Measurements from ENCODE around the gene RAD23B. TPM values are rescaled to one million over a fixed set of nuclear protein-coding genes. Genes with fewer than 3 reads are reported as not detected.
A peak's percentile ranks its signal among the peaks of the same experiment; 100 is the strongest.

Gene RAD23B
- total RNA-seq, 2 donors from 2014 or later: 79.8 to 89.2 TPM

DNA sequence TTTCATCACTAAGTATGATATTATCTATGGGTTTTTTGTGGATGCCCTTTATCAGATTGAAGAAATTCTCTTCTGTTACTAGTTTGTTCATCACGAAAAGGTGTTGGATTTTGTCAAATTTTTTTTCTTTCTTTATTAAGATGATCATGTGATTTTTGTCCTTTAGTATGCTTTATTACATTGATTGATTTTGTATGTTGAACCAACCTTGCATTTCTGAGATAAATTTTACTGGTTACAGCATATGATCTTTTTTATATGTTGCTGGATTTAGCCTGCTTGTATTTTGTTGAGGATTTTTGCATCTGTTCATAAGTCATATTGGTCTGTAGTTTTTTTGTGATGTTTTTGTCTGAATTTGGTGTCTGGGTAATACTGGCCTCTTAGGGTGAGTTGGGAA lies 42.8 kb downstream of the RAD23B start:
- no peak for DNase-seq (ENCODE audit: low spot score)
- intact Hi-C loops (cut with DNase I): no loop called here

DNA sequence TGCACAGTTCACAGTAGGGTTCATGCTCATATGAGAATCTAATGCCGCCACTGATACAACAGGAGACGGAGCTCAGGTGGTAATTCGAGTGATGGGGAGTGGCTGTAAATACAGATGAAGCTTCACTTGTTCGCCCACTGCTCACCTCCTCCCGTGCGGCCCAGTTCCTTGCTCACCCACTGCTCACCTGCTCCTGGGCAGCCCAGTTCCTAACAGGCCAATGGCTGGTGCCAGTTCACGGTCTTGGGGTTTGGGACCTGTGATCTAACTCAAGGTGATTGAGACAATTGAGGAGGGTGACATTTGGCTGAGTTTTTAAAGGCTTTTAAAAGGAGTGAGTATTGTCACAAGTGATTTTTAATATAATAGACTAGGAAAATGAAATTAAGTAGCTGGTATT lies 45.4 kb downstream of the RAD23B start:
- DNase-seq (ENCODE audit: low spot score): no peak
- intact Hi-C loops (cut with DNase I): no loop called here

DNA sequence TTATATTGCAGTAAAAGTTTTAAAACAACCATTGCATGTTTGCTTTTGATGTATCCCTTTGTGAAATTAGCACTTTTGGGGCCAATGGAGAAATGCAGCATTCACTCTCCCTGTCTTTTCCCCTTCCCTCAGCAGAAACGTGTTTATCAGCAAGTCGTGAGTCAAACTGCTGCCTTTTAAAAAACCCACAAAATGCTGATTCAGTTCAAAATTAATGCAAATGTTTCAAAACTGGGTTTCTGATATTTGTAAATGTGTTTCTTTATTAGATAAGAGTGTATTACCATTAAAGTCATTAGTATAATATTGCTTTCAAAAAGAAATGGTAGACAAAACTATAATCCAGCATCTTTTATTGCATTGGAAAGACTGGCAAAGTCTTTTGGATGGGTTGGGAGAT lies 47.3 kb downstream of the RAD23B start:
- no peak for DNase-seq (ENCODE audit: low spot score)
- intact Hi-C loops (cut with DNase I): no loop called here

DNA sequence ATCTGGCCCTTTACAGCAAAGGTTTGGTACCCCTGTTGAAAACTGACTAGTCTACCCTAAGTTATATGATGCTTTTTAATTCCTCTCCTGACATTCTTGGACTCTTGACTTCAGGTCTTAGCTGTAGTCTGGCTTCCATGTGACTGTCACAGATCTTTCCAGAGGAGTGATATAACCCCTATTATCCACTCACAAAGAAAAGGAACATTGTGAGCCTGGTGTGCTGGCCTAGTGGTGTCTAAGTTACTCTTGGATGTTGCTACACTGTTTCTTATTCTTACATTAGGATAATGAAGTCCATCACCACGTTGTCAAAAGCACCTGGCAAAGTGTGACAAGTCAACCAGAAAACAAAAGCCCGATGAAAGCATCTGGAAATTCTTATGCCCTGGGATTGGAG lies 49.8 kb downstream of the RAD23B start:
- intact Hi-C loops (cut with DNase I): no loop called here
- DNase-seq (ENCODE audit: low spot score): no peak

GRCh38 chr9:107333363-107333762 lies 50.3 kb downstream of the RAD23B start:
- no peak for DNase-seq (ENCODE audit: low spot score)

GRCh38 chr9:107334103-107334776 lies 51.2 kb downstream of the RAD23B start:
- DNase-seq (ENCODE audit: low spot score): no peak
- intact Hi-C loops (cut with DNase I): no loop called here

More at GRCh38 chr9:107333363-107333762, 50.3 kb downstream of the RAD23B start:
- intact Hi-C loops (cut with DNase I): no loop called here

GRCh38 chr9:107335331-107335730 lies 52.3 kb downstream of the RAD23B start:
- no peak for DNase-seq (ENCODE audit: low spot score)
- intact Hi-C loops (cut with DNase I): no loop called here

DNA sequence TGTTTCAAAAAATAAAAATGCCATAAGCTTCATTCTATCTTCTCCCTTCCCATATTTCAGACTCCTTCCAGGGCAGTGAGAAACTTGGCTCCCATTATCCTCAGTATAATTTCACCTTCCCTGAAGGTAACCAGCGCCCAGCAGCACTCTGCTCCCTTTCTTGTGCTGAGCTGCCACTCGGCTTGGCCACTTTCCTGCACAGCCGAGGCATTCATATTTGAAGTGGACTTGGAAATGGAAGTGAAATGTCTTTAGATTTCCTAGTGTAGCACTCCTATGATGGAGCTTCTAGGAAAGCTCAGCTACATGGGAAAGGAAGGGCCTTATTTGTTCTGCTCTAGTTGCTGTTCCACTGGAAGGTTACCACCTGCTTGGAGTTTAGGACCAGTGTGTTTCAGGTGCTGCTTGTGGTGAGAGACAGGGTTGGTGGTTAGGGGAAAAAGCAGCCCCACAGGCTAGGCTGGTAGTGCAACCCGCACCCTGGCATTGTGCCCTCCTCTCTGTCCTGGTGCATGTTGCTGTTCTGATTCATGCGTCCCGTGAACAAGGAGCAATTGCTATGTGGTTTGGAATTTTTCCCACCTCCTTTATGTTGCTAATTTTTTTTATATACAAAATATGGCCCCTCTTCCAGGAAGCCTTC lies 53.8 kb downstream of the RAD23B start:
- intact Hi-C loops (cut with DNase I): no loop called here
- no peak for DNase-seq (ENCODE audit: low spot score)

DNA sequence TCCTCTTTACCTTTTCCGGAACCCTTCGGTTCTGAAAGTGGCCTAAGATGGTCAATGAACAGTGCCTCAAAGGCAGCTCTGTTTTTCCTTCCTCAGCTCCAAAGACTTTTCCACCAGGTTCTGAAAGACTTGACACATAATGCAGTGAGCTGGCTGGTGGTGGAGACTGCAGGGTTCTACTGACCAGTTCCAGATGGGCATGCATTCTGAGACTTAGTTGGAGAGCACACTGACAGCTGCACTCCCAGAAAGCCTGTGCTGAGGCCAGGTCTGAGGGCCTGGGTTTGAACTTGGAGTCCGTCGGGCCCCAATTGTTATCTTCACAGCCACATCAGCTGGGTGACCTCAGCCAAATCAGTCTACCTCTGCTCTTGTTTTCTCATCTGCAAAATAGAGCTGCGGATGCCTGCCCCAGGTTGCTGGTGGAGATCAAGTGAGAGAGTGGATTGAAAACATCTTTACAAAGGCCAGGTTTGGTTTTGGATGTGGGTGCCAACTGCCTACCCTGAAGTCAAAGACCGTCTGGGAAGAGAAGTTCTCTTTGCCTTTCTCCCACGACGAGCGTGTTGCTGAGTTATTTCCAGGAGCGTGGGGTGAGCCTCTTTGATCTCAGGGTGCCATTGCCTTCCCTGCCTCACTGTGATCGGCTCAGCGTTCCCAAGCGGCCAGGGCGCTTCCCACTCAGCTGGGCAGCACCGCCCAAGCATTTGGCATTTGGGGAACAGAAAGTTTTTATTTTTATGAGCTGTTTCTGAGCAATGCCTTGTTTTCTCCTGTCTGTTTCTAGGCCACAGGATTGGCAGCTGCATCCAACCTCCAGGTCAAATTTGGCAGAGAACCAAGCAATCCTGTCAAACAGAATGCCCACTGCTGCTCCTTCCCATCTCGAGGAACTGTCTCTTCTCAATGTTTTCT lies 54.9 kb downstream of the RAD23B start:
- intact Hi-C loops (cut with DNase I): no loop called here

GRCh38 chr9:107338911-107339659 lies 56.0 kb downstream of the RAD23B start:
- no peak for DNase-seq (ENCODE audit: low spot score)
- intact Hi-C loops (cut with DNase I): no loop called here

More for the DNA sequence above, 54.9 kb downstream of the RAD23B start:
- no peak for DNase-seq (ENCODE audit: low spot score)

DNA sequence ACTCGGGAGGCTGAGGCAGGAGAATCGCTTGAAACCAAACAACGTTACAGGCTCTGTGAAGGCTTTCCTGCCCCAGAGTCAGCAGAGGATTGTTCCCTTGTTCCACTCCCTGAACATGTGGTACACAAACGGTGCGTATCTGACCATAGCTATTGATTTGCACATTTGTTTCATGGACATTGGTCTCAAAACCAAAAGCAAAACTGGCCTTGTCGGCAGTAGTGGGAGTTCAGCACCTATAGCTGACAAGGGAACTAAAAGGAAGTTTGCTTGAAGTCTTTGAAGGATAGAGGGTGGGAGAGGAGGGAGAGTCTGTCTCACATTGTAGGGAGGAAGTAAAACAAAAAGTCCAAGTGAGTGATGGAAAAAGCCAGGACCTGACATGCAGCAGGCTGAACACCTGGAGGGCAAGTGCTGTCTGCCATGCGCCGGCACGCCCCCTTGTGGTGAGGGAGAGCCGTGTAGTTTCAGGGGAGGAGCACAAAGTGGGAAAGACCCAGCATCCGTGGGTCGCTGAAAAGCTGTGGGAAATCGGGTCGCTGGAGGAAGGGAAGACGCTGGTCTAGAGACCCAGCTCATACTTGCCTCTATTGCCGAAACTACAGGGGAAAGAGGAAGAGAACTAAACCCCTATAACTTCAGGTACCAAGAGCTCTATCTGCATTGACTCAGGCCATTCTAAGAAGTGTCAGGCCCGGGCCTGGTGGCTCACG lies 58.0 kb downstream of the RAD23B start:
- DNase-seq (ENCODE audit: low spot score): peak; percentile 94
- intact Hi-C loops (cut with DNase I): no loop called here

- intact Hi-C loops (cut with DNase I): no loop called here
- DNase-seq (ENCODE audit: low spot score): no peak
Measured at GRCh38 chr9:107342476-107343161, 59.5 kb downstream of the RAD23B start.

DNA sequence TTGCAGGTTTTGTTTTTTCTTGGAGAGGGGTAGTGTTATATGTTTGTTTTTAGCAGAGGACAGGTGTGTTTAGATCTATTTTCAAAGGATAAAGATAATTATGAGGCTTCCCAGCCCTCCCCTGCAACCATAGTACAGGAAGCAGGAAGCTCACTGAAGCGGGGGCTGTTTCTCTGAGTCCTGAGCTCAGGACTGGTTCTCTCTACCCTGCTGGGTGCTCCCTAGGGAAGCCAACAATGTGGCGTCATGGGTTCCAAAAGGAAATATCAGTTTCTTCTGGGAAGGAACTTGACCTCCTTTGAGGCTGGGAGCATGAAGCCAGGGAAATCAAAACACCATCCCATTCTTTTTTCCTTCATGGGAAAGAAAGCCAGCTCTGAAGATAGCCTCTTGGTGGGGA lies 62.2 kb downstream of the RAD23B start:
- no peak for DNase-seq (ENCODE audit: low spot score)
- intact Hi-C loops (cut with DNase I): no loop called here

DNA sequence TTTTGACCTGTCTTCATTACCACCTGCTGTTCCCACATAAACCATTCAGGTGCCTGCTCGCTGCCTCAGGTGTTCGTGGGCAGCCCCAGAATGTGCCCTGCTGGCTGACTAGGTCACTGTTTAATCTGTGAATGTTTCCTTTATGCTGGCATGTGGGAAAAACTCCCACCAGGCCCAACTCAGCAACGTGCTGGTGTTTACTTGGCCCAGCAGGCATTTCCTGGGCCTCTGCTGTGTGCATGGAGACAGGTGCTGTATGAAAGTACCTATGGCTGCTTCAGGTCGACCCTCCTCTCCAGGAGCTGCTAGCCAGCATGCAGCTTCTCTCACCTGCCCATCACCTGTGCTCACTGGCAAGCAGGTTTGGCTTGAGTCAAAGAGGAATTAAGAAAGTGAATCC lies 65.8 kb downstream of the RAD23B start:
- DNase-seq (ENCODE audit: low spot score): no peak
- intact Hi-C loops (cut with DNase I): no loop called here

GRCh38 chr9:107350443-107350842 lies 67.4 kb downstream of the RAD23B start:
- intact Hi-C loops (cut with DNase I): no loop called here
- no peak for DNase-seq (ENCODE audit: low spot score)

GRCh38 chr9:107351382-107352045 lies 68.4 kb downstream of the RAD23B start:
- no peak for DNase-seq (ENCODE audit: low spot score)

GRCh38 chr9:107355394-107355793 lies 72.3 kb downstream of the RAD23B start:
- DNase-seq (ENCODE audit: low spot score): no peak
- intact Hi-C loops (cut with DNase I): no loop called here

More at GRCh38 chr9:107351382-107352045, 68.4 kb downstream of the RAD23B start:
- intact Hi-C loops (cut with DNase I): no loop called here

GRCh38 chr9:107358986-107359385 lies 75.9 kb downstream of the RAD23B start:
- intact Hi-C loops (cut with DNase I): no loop called here
- no peak for DNase-seq (ENCODE audit: low spot score)

Data from posterior vena cava (tissue), 2 donors.